GM19099 (cell line): ENCODE results near the gene ARGLU1.

ENCODE experiments used
- POLR2A ChIP-seq: IDR thresholded peaks from 3 replicates; pipeline ENCODE4 v1.6.1; 2011; ENCODE audit warnings: low read depth; ENCODE audit not compliant: insufficient read length; ENCODE audit errors: extremely low read depth

Gene ARGLU1

GRCh38 chr13:106503730-106504453 is 64.0 kb downstream of the ARGLU1 start:
- TF ChIP-seq POLR2A = no peak

GRCh38 chr13:106503272-106503671 is 64.7 kb downstream of the ARGLU1 start:
- no peak for TF ChIP-seq POLR2A

GRCh38 chr13:106500445-106500844 is 67.5 kb downstream of the ARGLU1 start:
- TF ChIP-seq POLR2A = no peak

GRCh38 chr13:106499896-106500295 is 68.0 kb downstream of the ARGLU1 start:
- no peak for TF ChIP-seq POLR2A

GRCh38 chr13:106499113-106499512 is 68.8 kb downstream of the ARGLU1 start:
- TF ChIP-seq POLR2A = no peak

- no peak for TF ChIP-seq POLR2A
Measured at GRCh38 chr13:106498571-106498970, 69.4 kb downstream of the ARGLU1 start.

GRCh38 chr13:106498158-106498557 is 69.8 kb downstream of the ARGLU1 start:
- no peak for TF ChIP-seq POLR2A

- TF ChIP-seq POLR2A = no peak
Measured at GRCh38 chr13:106497079-106497478, 70.9 kb downstream of the ARGLU1 start.

GRCh38 chr13:106496072-106496997 is 71.6 kb downstream of the ARGLU1 start:
- TF ChIP-seq POLR2A = no peak

GRCh38 chr13:106494936-106495335 is 73.0 kb downstream of the ARGLU1 start:
- no peak for TF ChIP-seq POLR2A

- no peak for TF ChIP-seq POLR2A
Measured at GRCh38 chr13:106494506-106494905, 73.4 kb downstream of the ARGLU1 start.

GRCh38 chr13:106493533-106494220 is 74.3 kb downstream of the ARGLU1 start:
- TF ChIP-seq POLR2A = no peak

- TF ChIP-seq POLR2A = no peak
Measured at GRCh38 chr13:106492588-106493475, 75.1 kb downstream of the ARGLU1 start.

GRCh38 chr13:106491928-106492587 is 75.9 kb downstream of the ARGLU1 start:
- TF ChIP-seq POLR2A = no peak
